Hepatic stellate cell (primary cell): ENCODE measurements around the gene RAB4A.
"Not testable (repeated sequence)": the region's sequence is repeated elsewhere in the genome, so short reads cannot be mapped to it uniquely, and the experiment has no call there.

Source experiments
- DNase-seq: peaks from one replicate; pipeline ENCODE4 v3.0.0; 2011; ENCODE audit warnings: low spot score

Gene RAB4A

DNA sequence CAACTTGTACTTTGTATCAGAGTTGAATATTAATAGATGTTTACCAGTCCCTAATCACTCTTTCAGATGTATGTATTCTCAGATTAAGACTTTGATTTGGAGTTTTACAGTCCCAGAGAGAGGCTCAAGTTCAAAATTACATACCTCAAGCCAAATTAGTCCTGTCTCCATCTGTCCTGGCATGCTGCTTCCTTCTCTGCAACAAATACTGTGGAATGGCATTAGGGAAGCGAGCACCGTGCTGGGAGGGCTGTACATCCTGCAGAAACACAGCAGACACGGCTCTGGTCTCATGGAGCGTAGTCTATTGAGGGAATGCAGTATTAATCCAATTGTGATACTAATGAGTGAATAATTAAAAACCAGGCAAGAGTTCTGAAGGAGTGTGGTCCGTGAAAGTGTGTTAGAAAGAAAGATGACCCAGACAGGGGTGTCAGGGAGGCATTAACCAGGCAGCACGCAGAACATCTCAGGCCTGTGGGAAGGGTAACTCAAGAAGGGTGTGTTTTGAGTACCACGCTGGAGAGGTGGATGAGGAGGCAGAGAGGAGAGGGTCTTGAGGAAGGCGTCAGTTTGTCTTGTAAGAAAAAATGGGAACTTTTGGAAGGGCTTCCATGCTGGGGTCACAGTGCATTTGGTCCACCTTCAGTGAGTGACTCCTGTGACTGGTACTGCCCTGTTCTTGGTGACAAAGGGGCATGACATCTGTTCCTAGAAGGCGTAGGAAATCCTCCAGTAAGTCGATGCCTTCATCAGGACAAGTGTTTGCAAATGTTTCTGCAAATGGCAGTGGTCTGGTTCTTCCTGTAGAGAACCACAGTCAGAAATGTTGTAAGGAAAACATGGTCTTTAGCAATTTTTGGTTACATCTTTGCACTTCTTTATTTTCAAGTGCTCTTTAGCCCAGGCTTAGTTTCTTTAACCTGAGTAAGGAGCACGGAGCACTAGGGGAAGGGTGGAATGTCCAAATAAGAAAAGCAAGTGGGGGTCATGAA is 1.6 kb downstream of the RAB4A start:
- DNase-seq = no peak

DNA sequence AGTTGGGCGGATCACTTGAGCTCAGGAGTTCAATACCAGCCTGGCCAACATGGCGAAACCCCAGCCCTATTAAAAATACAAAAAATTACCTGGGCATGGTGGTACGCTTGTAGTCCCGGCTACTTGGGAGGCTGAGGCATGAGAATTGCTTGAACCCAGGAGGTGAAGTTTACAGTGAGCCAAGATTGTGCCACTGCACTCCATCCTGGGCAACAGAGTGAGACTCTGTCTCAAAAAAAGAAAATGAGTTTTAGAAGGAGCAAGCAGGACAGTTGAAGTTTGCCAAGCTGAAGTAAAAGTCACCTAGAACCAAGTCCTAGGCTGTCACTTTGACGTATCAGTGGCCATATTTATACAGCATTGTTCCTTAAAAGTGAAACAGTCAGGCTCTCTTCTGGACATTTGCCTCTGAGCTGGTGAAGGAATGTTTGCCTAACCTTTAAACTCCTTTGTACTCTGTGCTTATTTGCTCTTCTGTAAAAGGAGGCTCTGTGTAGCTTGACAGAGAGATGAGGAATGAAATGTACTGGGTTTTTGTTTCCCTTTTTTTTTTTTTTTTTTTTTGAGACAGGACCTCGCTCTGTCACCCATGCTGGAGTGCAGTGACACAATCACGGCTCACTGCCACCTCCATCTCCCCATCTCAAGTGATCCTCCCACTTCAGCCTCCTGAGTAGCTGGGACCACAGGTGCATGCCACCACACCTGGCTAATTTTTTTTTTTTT is 2.8 kb downstream of the RAB4A start:
- DNase-seq = no peak

DNA sequence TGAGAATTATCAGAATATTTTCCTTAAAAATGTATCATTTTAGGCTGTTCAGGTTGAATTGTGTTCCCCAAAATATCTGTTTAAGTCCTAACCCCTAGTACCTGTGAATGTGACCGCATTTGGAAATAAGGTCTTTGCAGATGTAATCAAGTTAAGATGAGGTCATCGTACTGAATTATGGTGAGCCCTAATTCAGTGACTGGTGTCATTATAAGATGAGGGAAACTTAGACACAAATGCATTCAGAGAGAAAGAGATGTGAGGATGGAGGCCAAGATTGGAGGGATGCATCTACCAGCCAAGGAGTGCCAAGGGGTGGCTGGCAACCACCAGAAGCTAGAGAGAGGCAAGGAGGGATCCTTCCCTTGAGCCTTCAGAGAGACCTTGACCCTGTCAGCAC is 4.1 kb downstream of the RAB4A start:
- DNase-seq = no peak

DNA sequence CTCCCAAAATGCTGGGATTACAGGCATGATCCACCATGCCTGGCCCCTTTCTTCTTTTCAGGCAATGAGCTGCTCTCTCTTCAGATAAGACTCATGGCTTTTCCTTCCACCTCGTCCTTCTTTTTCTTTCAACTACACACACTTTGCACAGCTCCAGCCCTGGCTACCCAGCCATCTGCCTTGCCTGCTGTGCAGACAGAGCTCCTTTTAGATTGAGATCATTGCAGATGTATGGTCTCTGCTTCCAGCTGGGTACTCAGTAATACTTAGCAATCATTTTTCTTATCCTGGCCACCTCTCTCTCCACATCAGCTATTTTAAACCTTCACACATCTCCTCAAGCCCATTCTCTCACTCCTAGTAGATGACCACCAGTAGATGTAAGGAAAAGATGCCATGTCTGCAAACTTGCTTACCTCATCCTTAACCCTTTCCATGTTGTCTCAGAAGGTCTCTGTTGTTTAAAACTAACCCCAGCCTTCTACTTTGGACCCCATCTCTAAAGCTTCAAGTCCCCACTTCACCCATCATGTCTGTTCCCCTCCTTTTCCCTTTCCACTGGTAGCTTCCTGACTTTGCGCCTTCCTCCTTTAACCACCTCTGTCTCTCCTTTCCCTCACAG is 7.3 kb downstream of the RAB4A start:
- DNase-seq = no peak

DNA sequence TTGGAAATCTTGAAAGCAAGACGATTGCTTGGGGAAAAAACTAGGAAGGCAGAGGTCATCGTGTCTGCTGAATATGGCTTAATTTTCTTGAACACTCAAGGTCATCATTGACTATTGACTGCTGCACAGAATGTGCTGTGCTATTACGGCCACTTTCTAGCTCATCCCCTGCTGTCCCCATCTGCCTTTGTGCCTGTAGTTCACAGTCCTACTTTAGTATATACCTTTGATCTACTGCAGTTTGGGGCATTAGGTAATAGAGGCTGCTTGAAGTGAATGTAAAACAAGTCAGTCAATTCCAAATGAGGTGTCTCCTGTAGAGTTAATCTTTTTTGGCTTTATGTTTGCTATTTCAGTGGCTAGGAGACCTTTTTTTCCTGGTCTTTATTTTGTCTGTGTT is 8.3 kb downstream of the RAB4A start:
- DNase-seq = no peak

DNA sequence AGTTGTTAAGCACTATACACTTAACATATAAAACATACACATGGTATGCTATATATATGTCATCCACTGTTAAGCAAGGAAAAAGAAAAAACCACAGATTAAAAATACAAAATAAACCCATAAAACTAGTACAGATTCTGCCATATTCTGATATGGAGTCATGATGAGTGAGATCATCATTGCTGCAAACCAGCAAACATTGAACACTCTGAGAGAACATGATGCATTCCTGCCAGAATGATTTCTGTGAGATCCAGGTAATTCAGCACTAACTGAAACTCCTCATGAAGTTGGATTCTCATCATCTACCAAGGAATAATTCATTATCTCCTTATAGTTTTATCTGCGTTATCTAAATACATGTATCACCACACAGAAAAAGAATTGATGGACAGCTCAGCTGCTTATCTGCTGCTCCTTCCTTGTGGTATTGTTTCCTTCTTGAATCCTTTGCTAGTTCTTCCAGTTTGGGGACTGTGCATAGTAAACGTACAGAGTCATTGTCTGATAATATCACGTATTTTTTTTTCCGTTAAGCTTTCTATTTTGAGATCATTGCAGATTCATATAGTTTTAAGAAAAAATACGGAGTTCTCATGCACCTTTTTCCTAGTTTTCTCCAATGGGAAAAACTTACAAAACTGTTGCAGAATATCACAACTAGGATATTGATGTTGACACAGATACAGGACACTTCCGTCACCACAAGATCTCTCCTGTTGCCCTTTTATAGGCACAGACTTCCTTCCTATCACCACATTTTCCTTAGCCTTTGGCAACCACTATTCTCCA is 9.3 kb downstream of the RAB4A start:
- DNase-seq = no peak

DNA sequence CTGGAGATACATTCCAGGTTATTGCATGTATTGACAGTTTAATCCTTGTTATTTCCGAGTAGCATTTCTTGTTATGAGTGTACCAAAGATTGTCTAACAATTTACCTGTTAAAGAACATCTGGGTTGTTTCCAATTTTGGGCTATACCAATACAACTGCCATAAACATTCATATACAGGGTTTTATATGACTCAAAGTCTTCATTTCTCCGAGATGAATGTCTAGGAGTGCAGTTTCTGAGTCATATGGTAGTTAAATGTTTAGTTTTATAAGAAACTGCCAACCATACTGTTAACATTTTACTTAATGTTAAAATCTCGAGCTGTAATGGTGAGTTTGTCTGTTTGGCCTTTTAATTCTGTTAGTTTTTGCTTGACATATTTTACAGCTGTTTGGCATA is 10.0 kb downstream of the RAB4A start:
- DNase-seq = no peak

DNA sequence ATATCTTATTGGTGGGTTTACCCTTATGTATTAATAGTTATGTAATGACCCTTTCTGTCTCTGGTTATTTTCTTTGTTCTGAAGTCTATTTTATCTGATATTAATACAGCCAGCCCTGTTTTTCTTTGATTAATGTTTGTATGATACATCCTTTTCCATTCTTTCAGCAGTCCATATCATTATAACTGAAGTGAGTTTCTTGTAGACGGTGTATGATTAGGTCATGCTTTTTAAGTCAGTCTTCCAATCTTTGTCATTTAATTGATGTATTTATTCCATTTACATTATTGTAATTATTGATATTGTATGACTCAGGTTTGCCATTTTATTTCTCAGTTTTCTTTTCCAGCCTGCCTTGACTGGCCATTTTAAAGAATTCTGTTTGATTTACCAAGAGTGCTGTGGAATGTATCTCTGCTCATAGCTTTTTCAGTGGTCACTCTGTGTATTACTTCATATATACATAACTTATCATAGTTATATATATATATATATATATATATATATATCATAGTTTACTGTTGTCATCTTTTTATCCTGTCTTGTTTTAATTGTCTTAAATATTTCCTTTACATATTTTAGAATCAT is 10.5 kb downstream of the RAB4A start:
- no peak for DNase-seq

DNA sequence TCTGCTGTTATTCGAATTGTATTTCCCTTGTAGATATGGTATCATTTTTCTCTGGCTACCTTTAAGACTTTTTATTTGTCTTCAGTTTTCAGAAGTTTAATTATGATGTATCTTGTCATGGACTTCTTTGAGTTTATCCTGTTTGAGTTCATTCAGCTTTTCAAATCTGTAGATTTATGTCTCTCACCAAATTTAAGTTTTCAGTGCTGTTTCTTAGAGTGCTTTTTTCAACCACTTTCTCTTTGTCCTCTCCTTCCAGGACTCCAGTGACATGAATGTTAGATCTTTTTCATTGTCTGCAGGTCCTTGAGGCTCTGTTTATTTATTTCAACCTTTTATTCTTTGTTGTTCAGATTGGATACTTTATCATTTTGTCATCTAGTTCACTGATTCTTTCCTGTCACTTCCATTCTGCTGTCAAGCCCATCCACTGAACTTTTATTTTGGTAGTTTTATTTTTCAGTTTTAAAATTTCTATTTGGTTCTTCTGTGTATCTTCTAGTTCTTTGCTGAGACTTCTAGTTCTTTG is 11.4 kb downstream of the RAB4A start:
- DNase-seq = no peak

DNA sequence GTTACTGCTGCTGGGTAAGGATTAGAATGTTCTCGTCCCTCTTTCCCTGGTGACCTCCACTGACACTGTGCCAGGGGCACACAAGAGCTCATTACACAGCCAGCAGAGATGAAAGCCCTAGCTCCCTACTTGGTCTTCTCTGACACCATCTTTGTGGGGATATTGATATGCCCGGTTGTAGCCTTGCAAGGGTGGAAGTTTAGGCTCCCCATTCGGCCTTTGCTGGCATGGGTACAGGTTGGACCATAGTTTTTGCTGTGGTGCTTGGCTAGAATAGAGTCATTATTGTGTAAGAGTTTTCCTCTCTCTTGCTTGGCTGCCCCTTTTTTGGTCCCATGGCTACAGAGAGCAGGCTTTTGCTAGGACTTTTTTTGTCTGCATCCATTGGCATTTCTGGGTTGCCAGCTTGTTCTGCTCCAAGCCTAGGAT is 12.3 kb downstream of the RAB4A start:
- no peak for DNase-seq

DNA sequence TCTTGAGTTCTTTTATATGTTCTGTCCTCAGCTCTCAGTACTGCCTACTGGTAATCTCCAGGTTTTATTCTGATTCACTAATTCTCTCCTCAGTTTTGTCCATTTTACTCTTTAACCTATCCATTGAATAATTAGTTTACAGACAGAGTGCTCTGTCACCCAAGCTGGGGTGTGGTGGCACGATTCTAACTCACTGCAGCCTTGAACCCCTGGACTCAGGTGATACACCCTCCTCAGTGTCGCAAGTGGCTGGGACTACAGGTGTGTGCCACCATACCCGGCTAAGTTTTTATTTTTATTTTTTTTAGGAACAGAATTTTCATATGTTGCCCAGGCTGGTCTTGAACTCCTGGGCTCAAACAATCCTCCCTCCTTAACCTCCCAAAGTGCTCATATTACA is 14.0 kb downstream of the RAB4A start:
- DNase-seq = no peak

DNA sequence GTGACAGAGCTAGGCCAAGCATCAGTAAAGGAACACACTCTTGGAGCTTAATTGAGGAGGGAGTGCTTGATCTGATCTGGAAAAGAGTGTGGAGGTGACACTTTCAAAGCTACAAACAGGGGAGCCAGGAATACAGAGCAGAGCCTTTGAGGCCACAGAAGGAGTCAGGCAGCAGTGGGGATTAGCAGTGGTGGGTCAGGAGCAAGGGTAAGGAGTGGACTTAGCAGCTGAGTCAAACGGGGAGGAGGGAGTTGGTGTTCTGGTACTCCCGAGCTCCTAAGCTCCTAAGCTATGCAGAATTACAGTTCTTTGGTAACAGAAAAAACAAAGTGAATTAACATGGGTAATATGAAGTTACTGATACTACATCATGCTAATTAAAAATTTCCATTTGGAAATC is 14.5 kb downstream of the RAB4A start:
- DNase-seq = no peak

DNA sequence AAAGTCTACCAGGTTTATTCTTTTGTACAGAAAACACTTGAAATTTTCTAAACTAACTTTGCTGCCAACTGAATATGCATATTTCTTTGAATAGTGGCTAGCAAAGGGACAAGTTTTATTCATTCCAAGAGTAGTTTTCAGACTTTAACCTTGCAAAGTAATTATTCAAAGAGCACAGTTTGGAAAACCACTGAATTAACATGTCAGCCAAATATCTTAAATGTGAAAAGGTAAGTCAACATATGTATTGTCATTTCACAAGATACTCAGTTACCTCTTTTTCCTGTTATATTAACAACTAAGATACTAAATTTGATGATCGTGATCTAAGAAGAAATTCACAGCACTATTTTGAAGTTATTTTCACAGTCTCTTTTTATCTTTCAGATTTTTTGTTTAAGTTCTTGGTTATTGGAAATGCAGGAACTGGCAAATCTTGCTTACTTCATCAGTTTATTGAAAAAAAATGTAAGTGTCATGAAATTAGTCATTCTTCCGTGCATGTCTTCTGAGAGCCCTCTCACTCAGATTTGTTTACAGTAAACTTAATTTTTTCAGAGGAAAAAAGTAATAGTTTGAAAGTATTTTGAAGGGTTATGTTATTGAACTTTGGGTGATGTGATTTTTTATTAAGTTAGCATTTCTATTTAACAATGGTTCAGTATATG is 15.3 kb downstream of the RAB4A start:
- DNase-seq = no peak

DNA sequence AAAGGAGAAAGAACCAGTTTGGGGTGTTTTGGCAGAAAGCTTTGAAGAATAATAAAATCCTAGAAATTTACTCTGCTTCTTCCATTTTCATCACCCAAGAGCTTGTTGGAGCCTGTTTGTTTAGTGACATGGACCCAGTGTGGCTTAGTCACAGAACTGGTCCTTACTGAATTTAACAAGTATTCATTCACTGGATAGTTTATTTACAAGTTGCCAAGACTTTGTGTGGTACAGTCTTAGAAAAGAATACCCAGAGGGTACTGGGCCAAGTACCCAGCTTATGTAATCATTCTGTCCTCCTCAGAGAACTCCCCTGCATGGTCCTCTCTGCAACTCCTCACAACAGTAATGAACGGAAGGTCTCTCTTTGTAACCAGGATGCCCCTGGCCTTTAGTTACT is 16.4 kb downstream of the RAB4A start:
- peak; percentile 15 for DNase-seq

DNA sequence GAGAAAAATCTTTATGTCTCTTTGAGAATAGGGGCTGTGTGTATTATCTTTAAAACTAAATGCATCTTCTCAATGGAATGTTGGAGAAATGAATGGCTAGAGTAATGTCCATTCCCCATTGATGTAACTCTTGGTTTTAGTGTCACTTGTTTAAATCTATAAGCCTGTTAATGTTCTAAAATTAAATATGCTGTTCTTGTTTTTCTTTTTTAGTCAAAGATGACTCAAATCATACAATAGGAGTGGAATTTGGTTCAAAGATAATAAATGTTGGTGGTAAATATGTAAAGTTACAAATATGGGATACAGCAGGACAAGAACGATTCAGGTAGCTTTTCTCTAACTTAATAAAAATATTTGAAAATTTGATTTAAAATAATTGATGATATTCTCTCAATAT is 17.6 kb downstream of the RAB4A start:
- no peak for DNase-seq

DNA sequence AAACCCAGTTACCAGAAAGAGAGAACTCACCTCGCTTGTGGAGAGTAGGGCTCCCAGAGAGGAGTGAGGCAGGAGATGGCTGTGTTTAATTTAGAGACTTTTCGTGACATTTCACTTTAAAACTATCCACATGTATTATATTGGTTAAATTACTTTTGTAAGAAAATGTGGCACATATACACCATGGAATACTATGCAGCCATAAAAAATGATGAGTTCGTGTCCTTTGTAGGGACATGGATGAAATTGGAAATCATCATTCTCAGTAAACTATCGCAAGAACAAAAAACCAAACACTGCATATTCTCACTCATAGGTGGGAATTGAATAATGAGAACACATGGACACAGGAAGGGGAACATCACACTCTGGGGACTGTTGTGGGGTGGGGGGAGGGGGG is 20.8 kb downstream of the RAB4A start:
- DNase-seq = not testable (repeated sequence)

DNA sequence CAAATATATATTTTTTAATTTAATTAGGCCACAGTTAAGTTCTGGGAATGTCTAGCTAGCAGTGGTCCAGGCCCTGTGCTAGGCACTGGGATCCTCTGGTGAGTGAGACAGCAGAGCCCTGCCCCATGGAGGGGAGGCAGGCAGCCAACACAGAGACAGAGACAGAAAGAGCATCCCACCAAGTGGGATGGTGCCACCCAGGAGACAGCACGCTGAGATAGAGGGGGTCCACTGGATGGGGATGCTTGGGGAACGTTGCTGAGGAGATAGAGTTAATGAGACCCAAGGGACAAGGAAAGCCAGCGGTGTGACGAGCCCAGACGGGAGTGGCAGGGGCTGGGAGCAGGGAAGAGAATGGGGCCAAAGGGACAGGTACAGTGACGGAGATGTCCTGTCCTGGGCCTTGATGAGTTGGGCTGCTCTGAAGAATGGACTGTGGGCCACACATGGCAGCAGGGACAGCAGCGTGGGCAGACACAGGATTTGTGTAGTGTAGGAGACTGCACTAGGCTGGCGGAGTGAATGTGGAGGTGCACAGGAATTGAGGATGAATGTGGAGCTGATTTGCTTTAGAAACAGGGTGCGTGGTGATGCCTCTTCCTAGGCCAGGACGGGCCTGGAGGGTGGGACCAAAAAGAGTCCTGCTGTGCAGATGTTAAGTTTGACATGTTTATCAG is 22.8 kb downstream of the RAB4A start:
- DNase-seq = no peak

DNA sequence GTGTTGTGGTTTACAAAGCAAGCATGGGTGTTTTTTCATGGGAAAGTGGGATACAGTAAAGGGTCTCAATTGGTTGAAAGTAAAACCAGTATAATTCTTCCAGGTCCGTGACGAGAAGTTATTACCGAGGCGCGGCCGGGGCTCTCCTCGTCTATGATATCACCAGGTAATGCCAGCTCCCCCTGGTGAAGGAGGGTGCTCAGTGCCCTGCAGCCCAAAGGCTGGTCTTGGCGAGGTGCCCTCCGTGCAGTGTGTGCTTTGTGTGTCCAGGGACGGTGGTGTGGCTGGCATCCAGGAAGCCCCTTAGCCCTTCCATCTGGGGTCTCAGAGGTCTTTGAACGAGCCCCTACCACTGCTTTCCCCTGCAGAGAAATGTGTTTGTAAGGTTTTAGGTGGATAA is 24.8 kb downstream of the RAB4A start:
- no peak for DNase-seq

DNA sequence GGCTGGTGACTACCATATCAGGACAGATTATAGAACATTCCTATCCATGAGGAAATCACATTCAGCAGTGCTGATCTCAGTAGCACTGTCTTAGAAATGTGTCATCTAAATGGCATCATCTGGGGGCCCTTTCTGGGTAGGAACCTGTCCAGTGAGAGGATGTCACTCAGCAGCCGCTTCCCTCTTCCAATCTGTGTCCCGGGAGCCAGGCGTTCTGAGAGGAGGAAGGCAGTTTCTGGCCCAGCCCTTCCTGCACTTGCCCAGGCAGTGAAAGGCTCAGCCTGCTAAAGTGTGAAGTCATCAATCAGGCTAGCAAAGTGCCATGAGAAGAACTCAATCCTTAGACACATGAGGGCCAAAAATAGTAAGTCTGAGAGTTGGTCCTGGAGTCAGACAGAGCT is 25.6 kb downstream of the RAB4A start:
- DNase-seq = peak; percentile 52

DNA sequence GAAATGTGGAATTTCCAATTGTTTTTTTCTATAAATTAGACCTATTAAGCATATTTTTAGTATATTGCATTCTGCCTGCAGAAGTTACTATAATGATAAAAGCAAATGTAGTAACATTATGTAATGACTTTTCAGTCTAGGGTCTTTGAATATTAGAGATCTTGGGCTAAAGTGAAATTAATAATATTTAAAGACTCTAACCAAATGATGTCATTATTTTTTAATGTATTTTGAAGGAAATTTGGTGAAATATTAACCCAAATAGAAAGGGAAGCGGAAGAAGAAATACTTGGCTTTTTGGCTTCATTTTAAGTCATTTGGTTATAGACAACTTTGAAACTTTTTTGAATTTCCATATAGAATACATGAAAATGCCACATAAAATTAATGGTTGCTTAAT is 26.8 kb downstream of the RAB4A start:
- no peak for DNase-seq
